Panc1 (cell line): ENCODE measurements around the gene ZNF329.

Experiments
- CTCF ChIP-seq: fragments of 450-650 bp; IDR thresholded peaks from 2 replicates; pipeline ENCODE4 v1.5.1; 2017; ENCODE audit warnings: mild to moderate bottlenecking
- REST ChIP-seq, 2 experiments: IDR thresholded peaks; 2 replicates each; pipeline ENCODE4 v1.6.1; 2011 to 2012; ENCODE audit warnings: low read depth in 2 of 2, control low read depth in 1 of 2, low read length in 1 of 2, mild to moderate bottlenecking in 1 of 2, moderate library complexity in 1 of 2; ENCODE audit not compliant: insufficient read depth in 1 of 2
- TCF7L2 ChIP-seq: IDR thresholded peaks from 2 replicates; pipeline ENCODE4 v1.6.1; 2011; ENCODE audit warnings: mild to moderate bottlenecking, low read depth, low read length, inconsistent platforms

GRCh38 chr19:58085348-58085875 lies 65.2 kb downstream of the ZNF329 start:
- no peak for TF ChIP-seq CTCF
- TF ChIP-seq TCF7L2 = no peak
- TF ChIP-seq REST (IDR thresholded peaks at IDR 0.05; ENCODE audit: insufficient read depth in 1 of 2, low read depth in 2 of 2, low read length in 1 of 2) = no peak
